Prostate gland (tissue), 2 donors: ENCODE measurements around the gene MUC13. TPM values are rescaled to one million over a fixed set of nuclear protein-coding genes. Genes with fewer than 3 reads are reported as not detected.

Experiments
- DNase-seq: peaks from one replicate; pipeline ENCODE4 v3.0.0-alpha.2; 2019; ENCODE audit warnings: low spot score
- H3K27ac ChIP-seq, 2 donors: fragments of 200-600 bp; sonication (generic); 2 replicates each; pipeline ENCODE4 v1.5.1; 2017 to 2019
- H3K27me3 ChIP-seq: fragments of 200-600 bp; sonication (generic); replicated peaks from 2 replicates; pipeline ENCODE4 v1.5.1; 2019; ENCODE audit not compliant: insufficient read depth
- H3K36me3 ChIP-seq, 2 donors: fragments of 200-600 bp; sonication (generic); 1 replicate in 1 of 2; 2 replicates in 1 of 2; pipeline versions ENCODE4 v1.5.1 to v1.8.1; 2017 to 2019
- H3K4me1 ChIP-seq: fragments of 200-600 bp; sonication (generic); replicated peaks from 2 replicates; pipeline ENCODE4 v1.5.1; 2019
- H3K4me3 ChIP-seq, 2 donors: fragments of 200-600 bp; sonication (generic); 2 replicates each; pipeline ENCODE4 v1.5.1; 2017 to 2019
- H3K9me3 ChIP-seq: fragments of 200-600 bp; sonication (generic); 2 replicates; pipeline ENCODE4 v1.5.1; 2017
- POLR2A ChIP-seq: fragments of 450-650 bp; IDR thresholded peaks from one replicate; pipeline ENCODE4 v1.6.1; 2016; ENCODE audit warnings: antibody characterized with exemption, mild to moderate bottlenecking
- POLR2AphosphoS5 ChIP-seq: sonication (generic); formaldehyde crosslinking; IDR thresholded peaks from one replicate; pipeline ENCODE4 v1.6.1; 2017; ENCODE audit warnings: antibody characterized with exemption
- WGBS: methylation state at CpG from one replicate; pipeline ENCODE4 v1.1.5; 2018; 5-methylcytosine and 5-hydroxymethylcytosine counted together
- intact Hi-C: fragments of 100-400 bp; cut with DNase I; formaldehyde crosslinking; loops from one replicate; pipeline ENCODE4 v1.14.2; 2022
- total RNA-seq, 2 donors: library from RNA; depleted of rRNA; stranded (reverse); fragments of >200 nt; gene quantifications; one replicate each; pipeline ENCODE4 v1.1.0, GENCODE V29; 2016
- TF ChIP-seq, protein P1 (sequence below), 4 experiments: fragments of 200-600 bp in 2 of 4; fragments of 450-650 bp in 2 of 4; sonication (generic) in 2 of 4; IDR thresholded peaks; 1 replicate in 3 of 4; 2 replicates in 1 of 4; pipeline ENCODE4 v1.5.1; 2016 to 2019; ENCODE audit warnings: antibody characterized with exemption in 4 of 4, mild to moderate bottlenecking in 2 of 4, moderate library complexity in 2 of 4

MUC13 gene
- total RNA-seq, 2 donors from 2014 or later: 1.3 to 1.5 TPM

GRCh38 chr3:124967964-124968363 is 33.4 kb upstream of the MUC13 start:
- Histone ChIP-seq H3K4me3 (no peak overlapping the region), H3K36me3 (no peaks in the 10 kb centered on the region), H3K9me3 (no peaks in the 10 kb centered on the region), H3K27me3 (no peaks in the 10 kb centered on the region), H3K4me1 (no peaks in the 10 kb centered on the region), H3K27ac (no peak overlapping the region)
- no peak for DNase-seq
- WGBS: 86% methylated on average over 10 of the region's 10 CpGs
- TF ChIP-seq POLR2A (no peak), POLR2AphosphoS5 (no peak)
- TF ChIP-seq, protein P1, sequence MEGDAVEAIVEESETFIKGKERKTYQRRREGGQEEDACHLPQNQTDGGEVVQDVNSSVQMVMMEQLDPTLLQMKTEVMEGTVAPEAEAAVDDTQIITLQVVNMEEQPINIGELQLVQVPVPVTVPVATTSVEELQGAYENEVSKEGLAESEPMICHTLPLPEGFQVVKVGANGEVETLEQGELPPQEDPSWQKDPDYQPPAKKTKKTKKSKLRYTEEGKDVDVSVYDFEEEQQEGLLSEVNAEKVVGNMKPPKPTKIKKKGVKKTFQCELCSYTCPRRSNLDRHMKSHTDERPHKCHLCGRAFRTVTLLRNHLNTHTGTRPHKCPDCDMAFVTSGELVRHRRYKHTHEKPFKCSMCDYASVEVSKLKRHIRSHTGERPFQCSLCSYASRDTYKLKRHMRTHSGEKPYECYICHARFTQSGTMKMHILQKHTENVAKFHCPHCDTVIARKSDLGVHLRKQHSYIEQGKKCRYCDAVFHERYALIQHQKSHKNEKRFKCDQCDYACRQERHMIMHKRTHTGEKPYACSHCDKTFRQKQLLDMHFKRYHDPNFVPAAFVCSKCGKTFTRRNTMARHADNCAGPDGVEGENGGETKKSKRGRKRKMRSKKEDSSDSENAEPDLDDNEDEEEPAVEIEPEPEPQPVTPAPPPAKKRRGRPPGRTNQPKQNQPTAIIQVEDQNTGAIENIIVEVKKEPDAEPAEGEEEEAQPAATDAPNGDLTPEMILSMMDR (IDR thresholded peaks at IDR 0.05): no peak
- intact Hi-C loops: no loop called here

- Histone ChIP-seq H3K36me3 (no peaks in the 10 kb centered on the region), H3K4me1 (no peaks in the 10 kb centered on the region), H3K27me3 (no peaks in the 10 kb centered on the region), H3K27ac (no peak overlapping the region), H3K4me3 (no peak overlapping the region), H3K9me3 (no peaks in the 10 kb centered on the region)
- no peak for DNase-seq
- WGBS: 82% methylated on average over 7 of the region's 7 CpGs
- intact Hi-C loops: no loop called here
- TF ChIP-seq POLR2A (no peak), POLR2AphosphoS5 (no peak)
- TF ChIP-seq, protein P1 (IDR thresholded peaks at IDR 0.05): no peak
Observed at GRCh38 chr3:124966521-124967445, 32.2 kb upstream of the MUC13 start.

DNA sequence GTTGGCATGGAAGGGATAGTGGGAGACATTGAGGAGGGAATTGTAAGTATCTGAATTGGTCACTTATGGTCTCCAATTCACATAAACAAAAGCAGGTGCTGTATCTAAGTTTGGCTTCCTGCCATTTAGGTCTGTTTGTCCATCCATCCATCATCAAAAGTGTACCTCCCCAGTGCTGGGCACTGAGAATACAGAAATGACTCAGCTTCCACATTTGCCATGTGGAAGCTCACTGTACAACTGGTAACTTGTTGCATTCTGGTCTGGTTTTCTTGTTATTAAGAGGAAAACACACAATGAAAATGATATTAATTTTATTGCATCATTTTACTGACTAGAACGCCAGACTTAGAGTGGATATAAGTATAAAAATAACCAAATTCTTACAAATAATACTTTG is 30.9 kb upstream of the MUC13 start:
- no peak overlapping the region for H3K27ac ChIP-seq
- H3K4me3 ChIP-seq: no peak overlapping the region
- H3K9me3 ChIP-seq: no peaks in the 10 kb centered on the region
- H3K4me1 ChIP-seq: no peaks in the 10 kb centered on the region
- H3K27me3 ChIP-seq: no peaks in the 10 kb centered on the region
- intact Hi-C loops: no loop called here
- 67% methylated on average over 1 of the region's 1 CpG for WGBS
- H3K36me3 ChIP-seq: no peaks in the 10 kb centered on the region
- DNase-seq: no peak
- no peak for TF ChIP-seq POLR2A
- TF ChIP-seq, protein P1 (IDR thresholded peaks at IDR 0.05): no peak
- no peak for TF ChIP-seq POLR2AphosphoS5

GRCh38 chr3:124964387-124964786 is 29.8 kb upstream of the MUC13 start:
- H3K4me3 ChIP-seq: no peak overlapping the region
- H3K4me1 ChIP-seq: no peaks in the 10 kb centered on the region
- no peak for DNase-seq
- no peak overlapping the region for H3K27ac ChIP-seq
- no peak for TF ChIP-seq POLR2A
- TF ChIP-seq, protein P1 (IDR thresholded peaks at IDR 0.05): no peak
- TF ChIP-seq POLR2AphosphoS5: no peak
- intact Hi-C loops: no loop called here
- H3K36me3 ChIP-seq: no peaks in the 10 kb centered on the region
- WGBS: 84% methylated on average over 4 of the region's 4 CpGs
- no peaks in the 10 kb centered on the region for H3K27me3 ChIP-seq
- H3K9me3 ChIP-seq: no peaks in the 10 kb centered on the region

- no peak for DNase-seq
- intact Hi-C loops: no loop called here
- 42% methylated on average over 3 of the region's 3 CpGs for WGBS
- Histone ChIP-seq H3K27ac (no peak overlapping the region), H3K4me1 (no peaks in the 10 kb centered on the region), H3K36me3 (no peaks in the 10 kb centered on the region), H3K9me3 (no peaks in the 10 kb centered on the region), H3K4me3 (no peak overlapping the region), H3K27me3 (no peaks in the 10 kb centered on the region)
- TF ChIP-seq, protein P1 (IDR thresholded peaks at IDR 0.05): no peak
- TF ChIP-seq POLR2AphosphoS5: no peak
- no peak for TF ChIP-seq POLR2A
Observed at GRCh38 chr3:124963755-124964154, 29.2 kb upstream of the MUC13 start.
